HepG2 (cell line): ENCODE results near the gene CCDC57. TPM values are rescaled to one million over a fixed set of nuclear protein-coding genes. Genes with fewer than 3 reads are reported as not detected.

Experiments
- BCL3 ChIP-seq: sonication (generic); formaldehyde crosslinking; IDR thresholded peaks from 2 replicates; pipeline ENCODE4 v1.5.1; 2020; ENCODE audit warnings: mild to moderate bottlenecking, missing genetic modification reagents, moderate library complexity
- HES4 ChIP-seq: sonication (generic); formaldehyde crosslinking; IDR thresholded peaks from 2 replicates; pipeline ENCODE4 v1.9.0; 2021; ENCODE audit warnings: mild to moderate bottlenecking, missing genetic modification reagents, borderline replicate concordance
- NCOR1 ChIP-seq: fragments of 200-600 bp; sonication (generic); IDR thresholded peaks from 2 replicates; pipeline ENCODE4 v1.7.0; 2017; ENCODE audit warnings: antibody characterized with exemption, low read length, borderline replicate concordance
- NFE2L2 ChIP-seq: fragments of 150-350 bp; IDR thresholded peaks from 2 replicates; pipeline ENCODE4 v1.6.1; 2014; ENCODE audit warnings: low read length
- NFIB ChIP-seq: sonication (generic); formaldehyde crosslinking; IDR thresholded peaks from 2 replicates; pipeline ENCODE4 v1.9.0; 2021; ENCODE audit warnings: missing genetic modification reagents, mild to moderate bottlenecking, borderline replicate concordance
- PHF20 ChIP-seq: sonication (generic); formaldehyde crosslinking; IDR thresholded peaks from 2 replicates; pipeline ENCODE4 v1.5.0; 2020; ENCODE audit warnings: mild to moderate bottlenecking, missing genetic modification reagents
- RORA ChIP-seq: sonication (generic); formaldehyde crosslinking; IDR thresholded peaks from 2 replicates; pipeline ENCODE4 v1.5.0; 2020; ENCODE audit warnings: mild to moderate bottlenecking, missing genetic modification reagents, moderate library complexity
- ZNF121 ChIP-seq: sonication (generic); formaldehyde crosslinking; IDR thresholded peaks from 2 replicates; pipeline ENCODE4 v1.5.0; 2020; ENCODE audit warnings: mild to moderate bottlenecking, missing genetic modification reagents
- ZNF232 ChIP-seq: sonication (generic); formaldehyde crosslinking; IDR thresholded peaks from 2 replicates; pipeline ENCODE4 v1.4.0; 2020; ENCODE audit warnings: missing genetic modification reagents, borderline replicate concordance
- ZNF432 ChIP-seq: sonication (generic); formaldehyde crosslinking; IDR thresholded peaks from 2 replicates; pipeline ENCODE4 v1.5.0; 2020; ENCODE audit warnings: missing genetic modification reagents, mild to moderate bottlenecking, borderline replicate concordance
- polyA plus RNA-seq, 8 experiments: library from polyadenylated mRNA; depleted of rRNA in 3 of 8; stranded (reverse) in 7 of 8; unstranded in 1 of 8; fragments of >200 nt; fragmentation: Illumina TruSeq in 4 of 8; extraction: Trizol in 4 of 8; gene quantifications; 2 replicates each; pipeline versions ENCODE4 v1.2.1 to v1.2.3, GENCODE V29; 2011 to 2016; ENCODE audit warnings: low read depth in 4 of 8, missing spikeins in 1 of 8, mixed read lengths in 1 of 8; ENCODE audit not compliant: insufficient read depth in 1 of 8
- total RNA-seq, 5 experiments: library from RNA; depleted of rRNA; stranded (reverse); fragments of >200 nt; fragmentation: Illumina TruSeq; extraction: Trizol; gene quantifications; 2 replicates each; pipeline ENCODE4 v1.2.3, GENCODE V29; 2016; ENCODE audit warnings: low read depth in 1 of 5
- TF ChIP-seq, protein P1 (sequence below): sonication (generic); formaldehyde crosslinking; IDR thresholded peaks from 2 replicates; pipeline ENCODE4 v1.8.0; 2022; ENCODE audit warnings: mild to moderate bottlenecking, missing genetic modification reagents; ENCODE audit not compliant: insufficient replicate concordance

CCDC57 gene
- total and polyA plus RNA-seq, 2 of the 13 experiments (the other 11 are each of a cell fraction or from before 2014, with no cell fraction given), result 59.3 to 59.9 TPM

DNA sequence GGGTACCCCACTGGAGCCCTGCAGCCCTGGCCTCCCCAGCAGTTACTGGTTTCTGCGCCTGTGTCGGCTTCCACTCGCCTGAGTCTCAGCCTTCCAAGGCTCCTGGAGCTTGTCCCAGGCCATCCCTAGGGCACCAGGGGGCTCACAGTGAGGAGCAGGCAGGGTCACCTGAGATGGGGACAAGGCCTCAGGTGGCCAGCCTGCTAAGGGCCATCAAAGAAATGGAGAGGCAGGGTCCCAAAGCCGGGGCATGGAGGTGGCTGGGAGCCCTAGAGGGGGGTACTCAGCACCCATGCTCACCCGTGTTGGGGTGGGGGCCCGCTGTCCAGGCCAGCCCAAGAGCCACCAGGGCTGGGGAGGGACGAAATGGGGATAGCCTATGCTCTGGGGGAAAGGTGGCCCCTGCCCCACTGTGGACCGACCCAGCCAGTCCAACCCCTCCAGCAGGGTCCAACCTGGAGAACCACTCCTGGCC is 115.9 kb downstream of the CCDC57 start (continued):
- TF ChIP-seq, protein P1, sequence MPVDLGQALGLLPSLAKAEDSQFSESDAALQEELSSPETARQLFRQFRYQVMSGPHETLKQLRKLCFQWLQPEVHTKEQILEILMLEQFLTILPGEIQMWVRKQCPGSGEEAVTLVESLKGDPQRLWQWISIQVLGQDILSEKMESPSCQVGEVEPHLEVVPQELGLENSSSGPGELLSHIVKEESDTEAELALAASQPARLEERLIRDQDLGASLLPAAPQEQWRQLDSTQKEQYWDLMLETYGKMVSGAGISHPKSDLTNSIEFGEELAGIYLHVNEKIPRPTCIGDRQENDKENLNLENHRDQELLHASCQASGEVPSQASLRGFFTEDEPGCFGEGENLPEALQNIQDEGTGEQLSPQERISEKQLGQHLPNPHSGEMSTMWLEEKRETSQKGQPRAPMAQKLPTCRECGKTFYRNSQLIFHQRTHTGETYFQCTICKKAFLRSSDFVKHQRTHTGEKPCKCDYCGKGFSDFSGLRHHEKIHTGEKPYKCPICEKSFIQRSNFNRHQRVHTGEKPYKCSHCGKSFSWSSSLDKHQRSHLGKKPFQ (CRISPR knock-in tag), result peak; percentile 47
- TF ChIP-seq NFE2L2 (no peak), PHF20 (CRISPR knock-in tag) (peak; percentile 26), NFIB (no peak), NCOR1 (no peak), RORA (CRISPR knock-in tag) (no peak), BCL3 (CRISPR knock-in tag) (no peak; the same call in 1 of the 2 replicates), ZNF121 (no peak), HES4 (CRISPR knock-in tag) (no peak), ZNF432 (no peak), ZNF232 (no peak)
